ENCODE measurements around the gene RYR2. TPM values are rescaled to one million over a fixed set of nuclear protein-coding genes. Genes with fewer than 3 reads are reported as not detected.

The RYR2 gene
- total and polyA plus RNA-seq, 9 of the 15 experiments (the other 6 are each of a cell fraction or from before 2014, with no cell fraction given), result 0.03 to 0.42 (median 0.14) TPM

DNA sequence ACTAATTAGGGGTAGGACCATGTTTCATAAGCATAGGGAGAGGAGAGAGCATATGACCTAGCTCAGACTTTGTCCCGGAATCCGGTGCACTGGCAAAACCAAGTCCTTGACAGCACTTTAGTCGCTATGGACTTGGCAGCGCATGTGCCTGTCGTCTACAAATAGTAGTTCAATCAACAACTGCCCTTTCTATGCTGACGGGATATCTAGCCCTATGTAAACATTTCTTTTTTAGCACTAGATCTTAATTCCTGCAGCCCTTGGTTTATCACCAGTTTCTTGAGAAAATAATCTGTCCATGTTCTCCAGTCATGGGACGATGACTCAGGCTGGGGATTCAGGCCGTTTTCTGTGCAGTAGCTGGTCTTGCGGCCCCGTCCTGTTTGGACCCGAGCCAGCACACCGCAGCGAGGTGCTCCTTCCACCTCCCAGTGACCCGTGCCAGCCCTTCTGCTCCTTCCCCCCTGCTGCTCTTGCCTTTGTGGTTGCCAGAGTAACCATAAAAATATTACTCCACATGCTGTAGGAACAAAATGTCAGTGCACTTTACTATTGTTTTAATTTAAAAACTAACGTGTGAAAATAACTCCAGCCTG, 29.1 kb upstream of the RYR2 start (continued):
- TF ChIP-seq NRF1 (conservative IDR thresholded peaks at IDR 0.05 in 1 of 2, IDR thresholded peaks at IDR 0.05 in 1 of 2), result peak; percentile 43 to 48
- peak; percentile 30; the same call in 1 of the 2 replicates for TF ChIP-seq CBFA2T3 (IDR thresholded peaks at IDR 0.05)
- no peak for TF ChIP-seq ZBTB9 (CRISPR knock-in tag; IDR thresholded peaks at IDR 0.05)
- TF ChIP-seq ARID1B (IDR thresholded peaks at IDR 0.05), result peak; percentile 58; the same call in 1 of the 2 replicates
- no peak for TF ChIP-seq TEAD4 (IDR thresholded peaks at IDR 0.05; ENCODE audit: low read length)
- TF ChIP-seq TEAD4 (CRISPR knock-in tag; IDR thresholded peaks at IDR 0.05; ENCODE audit: borderline replicate concordance), result no peak
- 0 out of 2 replicates have a peak, but pooled peaks have one; percentile 11 for TF ChIP-seq NFIX (CRISPR knock-in tag; IDR thresholded peaks at IDR 0.05; ENCODE audit: low read depth)
- TF ChIP-seq NR2C2 (CRISPR knock-in tag; IDR thresholded peaks at IDR 0.05), result no peak
- peak; percentile 53; the same call in 1 of the 2 replicates for TF ChIP-seq NR2C2 (tag; IDR thresholded peaks at IDR 0.05)
- 0 out of 2 replicates have a peak, but pooled peaks have one; percentile 47 for TF ChIP-seq ZBTB17 (CRISPR knock-in tag; IDR thresholded peaks at IDR 0.05)
- peak; percentile 5; the same call in 1 of the 2 replicates for TF ChIP-seq MTA2 (IDR thresholded peaks at IDR 0.05; ENCODE audit: low read depth)
- TF ChIP-seq POLR2AphosphoS5 (IDR thresholded peaks at IDR 0.05; ENCODE audit: control insufficient read depth, insufficient read depth, low read depth, low read length), result no peak
- TF ChIP-seq MYC (IDR thresholded peaks at IDR 0.05; ENCODE audit: low read depth, low read length), result 0 out of 2 replicates have a peak, but pooled peaks have one; percentile 12
- TF ChIP-seq MYC (CRISPR knock-in tag; IDR thresholded peaks at IDR 0.05; ENCODE audit: borderline replicate concordance, low read depth), result no peak
- TF ChIP-seq TBP (optimal IDR thresholded peaks at IDR 0.05; ENCODE audit: low read depth, low read length), result no peak
- TF ChIP-seq ZNF184 (CRISPR knock-in tag; IDR thresholded peaks at IDR 0.05), result no peak
- TF ChIP-seq C11orf30 (IDR thresholded peaks at IDR 0.05; ENCODE audit: low read depth), result peak; percentile 35
- peak; percentile 50; the same call in 1 of the 2 replicates for TF ChIP-seq ZNF263 (CRISPR knock-in tag; IDR thresholded peaks at IDR 0.05; ENCODE audit: borderline replicate concordance)
- TF ChIP-seq RAD21 (CRISPR knock-in tag; conservative IDR thresholded peaks at IDR 0.05 in 1 of 2, IDR thresholded peaks at IDR 0.05 in 1 of 2), result peak in 1 of 2 experiments; percentile 21; a peak in 2 of 4 replicates
- TF ChIP-seq MAFG (tag; conservative IDR thresholded peaks at IDR 0.05), result peak; percentile 72
- TF ChIP-seq ELF4 (CRISPR knock-in tag; IDR thresholded peaks at IDR 0.05), result peak; percentile 12; the same call in 1 of the 2 replicates
- peak; percentile 97 for TF ChIP-seq FOXJ2 (tag; IDR thresholded peaks at IDR 0.05)
- TF ChIP-seq, protein P1, sequence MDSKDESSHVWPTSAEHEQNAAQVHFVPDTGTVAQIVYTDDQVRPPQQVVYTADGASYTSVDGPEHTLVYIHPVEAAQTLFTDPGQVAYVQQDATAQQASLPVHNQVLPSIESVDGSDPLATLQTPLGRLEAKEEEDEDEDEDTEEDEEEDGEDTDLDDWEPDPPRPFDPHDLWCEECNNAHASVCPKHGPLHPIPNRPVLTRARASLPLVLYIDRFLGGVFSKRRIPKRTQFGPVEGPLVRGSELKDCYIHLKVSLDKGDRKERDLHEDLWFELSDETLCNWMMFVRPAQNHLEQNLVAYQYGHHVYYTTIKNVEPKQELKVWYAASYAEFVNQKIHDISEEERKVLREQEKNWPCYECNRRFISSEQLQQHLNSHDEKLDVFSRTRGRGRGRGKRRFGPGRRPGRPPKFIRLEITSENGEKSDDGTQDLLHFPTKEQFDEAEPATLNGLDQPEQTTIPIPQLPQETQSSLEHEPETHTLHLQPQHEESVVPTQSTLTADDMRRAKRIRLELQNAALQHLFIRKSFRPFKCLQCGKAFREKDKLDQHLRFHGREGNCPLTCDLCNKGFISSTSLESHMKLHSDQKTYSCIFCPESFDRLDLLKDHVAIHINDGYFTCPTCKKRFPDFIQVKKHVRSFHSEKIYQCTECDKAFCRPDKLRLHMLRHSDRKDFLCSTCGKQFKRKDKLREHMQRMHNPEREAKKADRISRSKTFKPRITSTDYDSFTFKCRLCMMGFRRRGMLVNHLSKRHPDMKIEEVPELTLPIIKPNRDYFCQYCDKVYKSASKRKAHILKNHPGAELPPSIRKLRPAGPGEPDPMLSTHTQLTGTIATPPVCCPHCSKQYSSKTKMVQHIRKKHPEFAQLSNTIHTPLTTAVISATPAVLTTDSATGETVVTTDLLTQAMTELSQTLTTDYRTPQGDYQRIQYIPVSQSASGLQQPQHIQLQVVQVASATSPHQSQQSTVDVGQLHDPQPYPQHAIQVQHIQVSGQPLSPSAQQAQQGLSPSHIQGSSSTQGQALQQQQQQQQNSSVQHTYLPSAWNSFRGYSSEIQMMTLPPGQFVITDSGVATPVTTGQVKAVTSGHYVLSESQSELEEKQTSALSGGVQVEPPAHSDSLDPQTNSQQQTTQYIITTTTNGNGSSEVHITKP (IDR thresholded peaks at IDR 0.05; ENCODE audit: partially characterized antibody), result peak; percentile 65
- no peak for TF ChIP-seq CREM (IDR thresholded peaks at IDR 0.05; ENCODE audit: low read depth)
- TF ChIP-seq RFX5 (IDR thresholded peaks at IDR 0.05; ENCODE audit: low read depth, low read length), result no peak
- no peak for TF ChIP-seq CBX5 (IDR thresholded peaks at IDR 0.05; ENCODE audit: borderline replicate concordance, low read depth)
